HepG2 (cell line): ENCODE measurements around the gene MAPK8IP3. TPM values are rescaled to one million over a fixed set of nuclear protein-coding genes. Genes with fewer than 3 reads are reported as not detected.

ENCODE experiments used
- ATAC-seq: fragments of 200-7000 bp; cut with Tn5 transposase; 3 replicates; pipeline ENCODE4 v1.9.1; 2020; ENCODE audit warnings: mild to moderate bottlenecking, moderate library complexity
- BruUV-seq: library from RNA; stranded (reverse); fragments of 400-500 nt; replicated peaks from 2 replicates; lab custom pipeline; 2021; lab: Mats Ljungman, UMichigan
- CTCF ChIA-PET: fragments of 300-600 bp; formaldehyde crosslinking; extraction: SDS; loops from one replicate; lab custom pipeline; 2021; ENCODE audit warnings: low total read pairs, inconsistent platforms, low intra/inter-chr PET ratio; lab: Yijun Ruan, JAX
- POLR2A ChIA-PET: fragments of 350-600 bp; sonication (Branson Sonifier 250); formaldehyde crosslinking; loops from one replicate; lab custom pipeline; 2020; ENCODE audit warnings: antibody characterized with exemption, inconsistent platforms; lab: Yijun Ruan, JAX
- DNase-seq: peaks from one replicate; pipeline ENCODE4 v3.0.0-alpha.2; 2015; ENCODE audit warnings: low spot score
- FAIRE-seq: peaks from 3 replicates; lab custom pipeline; 2011; peaks lifted over from hg19 to GRCh38; lab: Jason Lieb, UNC
- H2AFZ ChIP-seq: one replicate; pipeline ENCODE4 v1.6.1; 2011; ENCODE audit warnings: low read length, inconsistent platforms
- H3K27ac ChIP-seq: fragments of 300-600 bp; 3 replicates; pipeline ENCODE4 v1.8.0; 2011; ENCODE audit warnings: mixed run types, mild to moderate bottlenecking, mixed read lengths, low read length, inconsistent platforms; ENCODE audit not compliant: insufficient read depth; ENCODE audit errors: extremely low read length
- H3K27me3 ChIP-seq, 2 experiments: fragments of 200-600 bp in 1 of 2; 2 replicates in 1 of 2; 3 replicates in 1 of 2; pipeline versions ENCODE4 v1.6.0 to v1.8.0; 2011; ENCODE audit warnings: low read length in 2 of 2, mild to moderate bottlenecking in 2 of 2, moderate library complexity in 2 of 2, inconsistent platforms in 1 of 2; ENCODE audit not compliant: insufficient read depth in 2 of 2, control insufficient read depth in 1 of 2
- H3K36me3 ChIP-seq, 2 experiments: fragments of 200-600 bp in 1 of 2; replicated peaks in 1 of 2; 2 replicates in 1 of 2; 3 replicates in 1 of 2; pipeline versions ENCODE4 v1.5.1 to v1.8.0; 2011; ENCODE audit warnings: low read length in 2 of 2, inconsistent platforms in 1 of 2; ENCODE audit not compliant: insufficient read depth in 2 of 2, control insufficient read depth in 1 of 2
- H3K4me1 ChIP-seq: 2 replicates; pipeline ENCODE4 v1.5.1; 2012; ENCODE audit warnings: low read length, inconsistent platforms; ENCODE audit not compliant: insufficient read depth
- H3K4me2 ChIP-seq: 2 replicates; pipeline ENCODE4 v1.6.0; 2011; ENCODE audit warnings: low read depth, low read length, inconsistent platforms
- H3K4me3 ChIP-seq, 3 experiments: fragments of 200-600 bp in 1 of 3; sonication (generic), shearing (Covaris generic) in 1 of 3; replicated peaks in 1 of 3; 2 replicates each; pipeline ENCODE4 v1.5.1; 2011 to 2016; ENCODE audit warnings: low read length in 3 of 3, inconsistent platforms in 2 of 3, low read depth in 2 of 3, mild to moderate bottlenecking in 2 of 3, control low read depth in 1 of 3, mixed read lengths in 1 of 3; ENCODE audit not compliant: insufficient read depth in 1 of 3
- H3K79me2 ChIP-seq: one replicate; pipeline ENCODE4 v1.6.1; 2011; ENCODE audit warnings: low read length, inconsistent platforms; ENCODE audit not compliant: insufficient read depth
- H3K9ac ChIP-seq: 2 replicates; pipeline ENCODE4 v1.6.0; 2011; ENCODE audit warnings: mild to moderate bottlenecking, low read depth, low read length, inconsistent platforms; ENCODE audit not compliant: insufficient read depth
- H3K9me3 ChIP-seq: 2 replicates; pipeline ENCODE4 v1.5.1; 2012; ENCODE audit warnings: mild to moderate bottlenecking, low read length
- H4K20me1 ChIP-seq: 2 replicates; pipeline ENCODE4 v1.6.0; 2011; ENCODE audit warnings: inconsistent platforms, mild to moderate bottlenecking, low read length, moderate library complexity; ENCODE audit not compliant: insufficient read depth
- KLF13 ChIP-seq: sonication (generic); formaldehyde crosslinking; IDR thresholded peaks from 2 replicates; pipeline ENCODE4 v1.4.0; 2020; ENCODE audit warnings: mild to moderate bottlenecking, missing genetic modification reagents
- PAWR ChIP-seq: sonication (generic); formaldehyde crosslinking; IDR thresholded peaks from 2 replicates; pipeline ENCODE4 v1.4.0; 2020; ENCODE audit warnings: missing genetic modification reagents, mild to moderate bottlenecking, borderline replicate concordance
- PTBP1 ChIP-seq: fragments of 200-400 bp; formaldehyde crosslinking; IDR thresholded peaks from 2 replicates; pipeline ENCODE4 v1.6.1; 2018; ENCODE audit warnings: low read length, low read depth; ENCODE audit not compliant: poor library complexity, severe bottlenecking
- RBFOX2 ChIP-seq: fragments of 200-400 bp; formaldehyde crosslinking; IDR thresholded peaks from 2 replicates; pipeline ENCODE4 v1.6.1; 2017; ENCODE audit warnings: low read depth, mild to moderate bottlenecking, low read length
- TAF1 ChIP-seq: sonication (generic); formaldehyde crosslinking; IDR thresholded peaks from 2 replicates; pipeline ENCODE4 v1.4.0; 2020; ENCODE audit warnings: missing genetic modification reagents
- ZMAT3 ChIP-seq: sonication (generic); formaldehyde crosslinking; conservative IDR thresholded peaks from 2 replicates; pipeline ENCODE4 v1.7.0; 2021; ENCODE audit warnings: missing genetic modification reagents
- WGBS: methylation state at CpG from one replicate; pipeline ENCODE4 v1.1.6; 2017; ENCODE audit warnings: low lambda C conversion rate; 5-methylcytosine and 5-hydroxymethylcytosine counted together
- in situ Hi-C: cut with HindIII; loops from 2 replicates; pipeline ENCODE4 v1.10.0; 2017; ENCODE audit warnings: low pct_unique_long_range_greater_than_20kb; ENCODE audit not compliant: extremely low pct_ligation_motif_present
- intact Hi-C: fragments of 100-400 bp; cut with micrococcal nuclease; formaldehyde crosslinking; loops from one replicate; pipeline ENCODE4 v1.10.0; 2022; ENCODE audit not compliant: unreplicated experiment
- polyA plus RNA-seq, 8 experiments: library from polyadenylated mRNA; depleted of rRNA in 3 of 8; stranded (reverse) in 7 of 8; unstranded in 1 of 8; fragments of >200 nt; fragmentation: Illumina TruSeq in 4 of 8; extraction: Trizol in 4 of 8; gene quantifications; 2 replicates each; pipeline versions ENCODE4 v1.2.1 to v1.2.3, GENCODE V29; 2011 to 2016; ENCODE audit warnings: low read depth in 4 of 8, missing spikeins in 1 of 8, mixed read lengths in 1 of 8; ENCODE audit not compliant: insufficient read depth in 1 of 8
- total RNA-seq, 5 experiments: library from RNA; depleted of rRNA; stranded (reverse); fragments of >200 nt; fragmentation: Illumina TruSeq; extraction: Trizol; gene quantifications; 2 replicates each; pipeline ENCODE4 v1.2.3, GENCODE V29; 2016; ENCODE audit warnings: low read depth in 1 of 5
- TF ChIP-seq, protein P1 (sequence below): sonication (generic); formaldehyde crosslinking; IDR thresholded peaks from 2 replicates; pipeline ENCODE4 v1.9.0; 2021; ENCODE audit warnings: mild to moderate bottlenecking, missing genetic modification reagents

MAPK8IP3 gene
- total and polyA plus RNA-seq, 2 of the 13 experiments (the other 11 are each of a cell fraction or from before 2014, with no cell fraction given): 25.1 to 41.7 TPM

DNA sequence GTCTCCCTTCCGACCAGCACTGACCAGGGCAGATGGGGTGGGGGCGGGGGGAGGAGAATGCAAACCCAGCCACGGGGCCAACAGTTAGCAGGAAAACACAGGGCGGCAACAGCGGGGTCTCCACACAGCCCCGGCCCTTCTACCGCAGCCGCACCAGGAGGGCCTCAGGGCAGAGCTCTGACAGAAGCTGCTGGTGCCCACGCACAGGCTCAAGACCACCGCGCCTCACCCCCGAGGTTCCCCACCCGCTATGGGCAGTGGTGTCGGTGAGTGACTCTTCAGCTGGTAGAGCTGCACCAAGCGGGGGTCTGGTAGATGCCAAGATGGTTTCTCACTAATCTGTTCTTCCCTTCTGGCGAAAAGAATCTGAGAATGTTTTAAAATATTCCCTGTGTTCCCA lies 104.5 kb downstream of the MAPK8IP3 start:
- FAIRE-seq (no peak), DNase-seq (no peak), ATAC-seq (no peak)
- CTCF ChIA-PET: no interaction called here
- no TSS peak for BruUV-seq
- intact Hi-C loops: loop anchor here (5.0 kb wide), 1 partner anchor 38 kb away; the partner anchor contains the start of genes EME2, MRPS34 and NME3
- Histone ChIP-seq H3K4me3 (no peak overlapping the region), H3K79me2 (no peaks in the 10 kb centered on the region), H3K9ac (no peak overlapping the region), H3K4me2 (no peak overlapping the region), H3K27me3 (no peaks in the 10 kb centered on the region), H2AFZ (no peak overlapping the region), H4K20me1 (peaks cover 5% of the 10 kb centered on the region; the same call in 1 of the 2 replicates), H3K9me3 (no peaks in the 10 kb centered on the region), H3K27ac (no peak overlapping the region), H3K36me3 (peaks cover 11 to 31% of the 10 kb centered on the region in 2 experiments; a peak in 4 of 5 replicates), H3K4me1 (peaks cover 10% of the 10 kb centered on the region)
- in situ Hi-C loops: no loop called here
- POLR2A ChIA-PET: no interaction called here
- TF ChIP-seq PAWR (CRISPR knock-in tag) (no peak), KLF13 (CRISPR knock-in tag) (no peak), ZMAT3 (CRISPR knock-in tag) (no peak), PTBP1 (no peak), TAF1 (CRISPR knock-in tag) (no peak), RBFOX2 (0 out of 2 replicates have a peak, but pooled peaks have one; percentile 30)
- TF ChIP-seq, protein P1, sequence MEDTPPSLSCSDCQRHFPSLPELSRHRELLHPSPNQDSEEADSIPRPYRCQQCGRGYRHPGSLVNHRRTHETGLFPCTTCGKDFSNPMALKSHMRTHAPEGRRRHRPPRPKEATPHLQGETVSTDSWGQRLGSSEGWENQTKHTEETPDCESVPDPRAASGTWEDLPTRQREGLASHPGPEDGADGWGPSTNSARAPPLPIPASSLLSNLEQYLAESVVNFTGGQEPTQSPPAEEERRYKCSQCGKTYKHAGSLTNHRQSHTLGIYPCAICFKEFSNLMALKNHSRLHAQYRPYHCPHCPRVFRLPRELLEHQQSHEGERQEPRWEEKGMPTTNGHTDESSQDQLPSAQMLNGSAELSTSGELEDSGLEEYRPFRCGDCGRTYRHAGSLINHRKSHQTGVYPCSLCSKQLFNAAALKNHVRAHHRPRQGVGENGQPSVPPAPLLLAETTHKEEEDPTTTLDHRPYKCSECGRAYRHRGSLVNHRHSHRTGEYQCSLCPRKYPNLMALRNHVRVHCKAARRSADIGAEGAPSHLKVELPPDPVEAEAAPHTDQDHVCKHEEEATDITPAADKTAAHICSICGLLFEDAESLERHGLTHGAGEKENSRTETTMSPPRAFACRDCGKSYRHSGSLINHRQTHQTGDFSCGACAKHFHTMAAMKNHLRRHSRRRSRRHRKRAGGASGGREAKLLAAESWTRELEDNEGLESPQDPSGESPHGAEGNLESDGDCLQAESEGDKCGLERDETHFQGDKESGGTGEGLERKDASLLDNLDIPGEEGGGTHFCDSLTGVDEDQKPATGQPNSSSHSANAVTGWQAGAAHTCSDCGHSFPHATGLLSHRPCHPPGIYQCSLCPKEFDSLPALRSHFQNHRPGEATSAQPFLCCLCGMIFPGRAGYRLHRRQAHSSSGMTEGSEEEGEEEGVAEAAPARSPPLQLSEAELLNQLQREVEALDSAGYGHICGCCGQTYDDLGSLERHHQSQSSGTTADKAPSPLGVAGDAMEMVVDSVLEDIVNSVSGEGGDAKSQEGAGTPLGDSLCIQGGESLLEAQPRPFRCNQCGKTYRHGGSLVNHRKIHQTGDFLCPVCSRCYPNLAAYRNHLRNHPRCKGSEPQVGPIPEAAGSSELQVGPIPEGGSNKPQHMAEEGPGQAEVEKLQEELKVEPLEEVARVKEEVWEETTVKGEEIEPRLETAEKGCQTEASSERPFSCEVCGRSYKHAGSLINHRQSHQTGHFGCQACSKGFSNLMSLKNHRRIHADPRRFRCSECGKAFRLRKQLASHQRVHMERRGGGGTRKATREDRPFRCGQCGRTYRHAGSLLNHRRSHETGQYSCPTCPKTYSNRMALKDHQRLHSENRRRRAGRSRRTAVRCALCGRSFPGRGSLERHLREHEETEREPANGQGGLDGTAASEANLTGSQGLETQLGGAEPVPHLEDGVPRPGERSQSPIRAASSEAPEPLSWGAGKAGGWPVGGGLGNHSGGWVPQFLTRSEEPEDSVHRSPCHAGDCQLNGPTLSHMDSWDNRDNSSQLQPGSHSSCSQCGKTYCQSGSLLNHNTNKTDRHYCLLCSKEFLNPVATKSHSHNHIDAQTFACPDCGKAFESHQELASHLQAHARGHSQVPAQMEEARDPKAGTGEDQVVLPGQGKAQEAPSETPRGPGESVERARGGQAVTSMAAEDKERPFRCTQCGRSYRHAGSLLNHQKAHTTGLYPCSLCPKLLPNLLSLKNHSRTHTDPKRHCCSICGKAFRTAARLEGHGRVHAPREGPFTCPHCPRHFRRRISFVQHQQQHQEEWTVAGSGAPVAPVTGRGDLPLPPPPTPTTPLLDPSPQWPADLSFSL (CRISPR knock-in tag): no peak
- 100% methylated on average over 8 of the region's 16 CpGs for WGBS
